T1000 (cell line): ENCODE measurements around the gene TIGD1.
"Not testable (repeated sequence)": the region's sequence is repeated elsewhere in the genome, so short reads cannot be mapped to it uniquely, and the experiment has no call there.

Experiments
- DNase-seq: peaks from one replicate; lab custom pipeline; 2025; ENCODE audit warnings: mixed read lengths; lab: John Stamatoyannopoulos, UW

The TIGD1 gene

GRCh38 chr2:232570481-232570880 is 20.1 kb upstream of the TIGD1 start:
- not testable (repeated sequence) for DNase-seq

GRCh38 chr2:232569541-232569940 is 19.2 kb upstream of the TIGD1 start:
- no peak for DNase-seq

DNA sequence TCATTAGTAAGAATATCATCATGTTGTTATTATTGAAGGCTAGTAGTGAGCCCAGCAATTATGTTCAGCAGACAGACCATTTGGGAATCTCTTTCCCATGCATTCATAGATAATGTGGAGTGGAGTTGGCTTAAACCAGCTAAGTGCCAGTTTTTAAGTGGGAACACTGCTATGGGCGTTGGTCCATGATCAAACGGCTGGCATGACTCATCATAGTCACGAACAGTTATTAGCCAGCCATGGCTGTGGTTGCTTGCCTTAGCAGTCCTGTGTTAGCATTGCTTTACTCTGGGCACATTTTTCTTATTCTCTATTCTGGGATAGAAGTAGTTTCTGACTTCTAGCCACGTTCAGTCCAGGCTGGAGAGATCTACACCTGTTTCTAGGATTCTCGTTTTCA is 17.8 kb upstream of the TIGD1 start:
- peak; percentile 11 for DNase-seq

DNA sequence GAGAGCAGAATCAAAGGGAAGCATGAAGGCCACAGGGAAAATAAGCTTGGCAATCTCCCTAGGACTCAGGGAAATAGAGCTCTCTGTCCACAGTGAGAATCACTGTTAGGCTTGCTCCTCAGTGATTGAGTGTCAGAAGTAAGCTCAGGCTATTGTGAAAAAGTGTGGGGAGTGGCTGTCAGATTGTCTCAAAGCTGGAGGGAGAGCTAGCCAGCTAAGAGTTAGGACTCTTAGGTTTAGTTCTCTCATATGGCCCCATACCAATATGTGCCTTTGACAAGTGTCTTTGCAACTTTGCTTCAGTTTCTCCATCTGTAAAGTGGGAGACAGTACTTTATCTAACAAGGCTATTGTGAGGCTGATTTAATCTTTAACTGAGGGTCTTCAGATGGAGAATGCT is 17.4 kb upstream of the TIGD1 start:
- no peak for DNase-seq

DNA sequence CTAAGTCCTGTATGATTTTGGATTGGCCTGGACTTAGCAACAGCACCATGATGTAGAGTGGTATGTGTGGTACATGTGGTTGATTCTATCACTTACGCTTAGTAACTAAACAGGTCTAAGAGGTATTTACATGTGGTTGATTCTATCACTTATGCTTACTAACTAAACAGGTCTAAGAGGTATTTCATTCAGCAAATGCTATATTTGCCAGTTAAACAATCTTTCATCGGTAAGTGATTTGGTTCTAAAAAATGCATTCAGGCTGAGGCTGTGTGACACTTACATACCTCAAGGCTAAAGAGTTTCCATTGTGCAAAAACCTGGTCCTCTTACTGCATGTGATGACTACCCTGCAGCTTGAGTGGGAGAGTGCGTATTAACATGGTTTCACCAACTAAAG is 13.2 kb upstream of the TIGD1 start:
- no peak for DNase-seq

- no peak for DNase-seq
Measured at GRCh38 chr2:232562515-232563151, 12.3 kb upstream of the TIGD1 start.

- no peak for DNase-seq
Measured at GRCh38 chr2:232556426-232556825, 6.1 kb upstream of the TIGD1 start.

- DNase-seq, result no peak
Measured at GRCh38 chr2:232551776-232552175, 1.4 kb upstream of the TIGD1 start.

GRCh38 chr2:232551250-232551638 is 887 bp upstream of the TIGD1 start:
- DNase-seq, result no peak

- DNase-seq, result no peak
Measured at GRCh38 chr2:232549655-232550353, 553 bp downstream of the TIGD1 start.

GRCh38 chr2:232547991-232548390 is 2.4 kb downstream of the TIGD1 start:
- DNase-seq, result no peak

DNA sequence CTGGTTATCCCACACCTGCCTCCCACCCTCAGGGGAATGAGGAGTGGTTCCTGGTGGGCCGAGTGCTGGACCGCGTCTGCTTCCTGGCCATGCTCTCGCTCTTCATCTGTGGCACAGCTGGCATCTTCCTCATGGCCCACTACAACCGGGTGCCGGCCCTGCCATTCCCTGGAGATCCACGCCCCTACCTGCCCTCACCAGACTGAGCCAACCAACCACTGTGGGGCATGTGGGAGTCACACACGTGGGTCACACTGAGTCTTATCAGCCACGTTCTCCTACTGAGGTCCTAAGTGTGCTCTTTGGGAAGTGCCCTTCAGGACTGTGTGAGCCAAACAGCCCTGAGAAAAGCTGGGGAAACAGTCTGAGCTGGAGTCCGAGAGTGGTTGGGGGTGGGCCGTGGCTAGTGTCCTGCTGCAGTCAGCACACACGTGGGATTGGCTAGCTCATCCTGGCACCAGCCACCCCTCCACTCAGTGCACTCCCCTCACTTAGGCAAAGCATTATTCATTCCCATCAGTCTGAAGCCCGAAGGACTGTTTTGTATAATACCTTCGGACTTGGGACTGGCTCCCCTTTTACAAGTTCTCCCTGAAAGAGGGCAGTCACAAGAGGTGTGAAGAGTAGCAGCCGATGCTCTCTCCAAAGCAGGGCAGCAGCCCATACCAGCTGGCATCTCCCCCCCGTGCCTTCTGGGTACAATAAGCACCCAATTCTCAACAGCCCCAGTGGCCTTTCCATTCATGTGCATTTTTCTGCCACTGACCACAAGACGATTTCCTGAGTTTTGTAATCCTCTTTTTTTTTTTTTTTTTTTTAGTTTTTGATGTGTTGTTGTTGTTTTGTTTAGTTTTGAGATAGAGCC is 4.6 kb downstream of the TIGD1 start:
- DNase-seq, result no peak

GRCh38 chr2:232544674-232545073 is 5.7 kb downstream of the TIGD1 start:
- no peak for DNase-seq

DNA sequence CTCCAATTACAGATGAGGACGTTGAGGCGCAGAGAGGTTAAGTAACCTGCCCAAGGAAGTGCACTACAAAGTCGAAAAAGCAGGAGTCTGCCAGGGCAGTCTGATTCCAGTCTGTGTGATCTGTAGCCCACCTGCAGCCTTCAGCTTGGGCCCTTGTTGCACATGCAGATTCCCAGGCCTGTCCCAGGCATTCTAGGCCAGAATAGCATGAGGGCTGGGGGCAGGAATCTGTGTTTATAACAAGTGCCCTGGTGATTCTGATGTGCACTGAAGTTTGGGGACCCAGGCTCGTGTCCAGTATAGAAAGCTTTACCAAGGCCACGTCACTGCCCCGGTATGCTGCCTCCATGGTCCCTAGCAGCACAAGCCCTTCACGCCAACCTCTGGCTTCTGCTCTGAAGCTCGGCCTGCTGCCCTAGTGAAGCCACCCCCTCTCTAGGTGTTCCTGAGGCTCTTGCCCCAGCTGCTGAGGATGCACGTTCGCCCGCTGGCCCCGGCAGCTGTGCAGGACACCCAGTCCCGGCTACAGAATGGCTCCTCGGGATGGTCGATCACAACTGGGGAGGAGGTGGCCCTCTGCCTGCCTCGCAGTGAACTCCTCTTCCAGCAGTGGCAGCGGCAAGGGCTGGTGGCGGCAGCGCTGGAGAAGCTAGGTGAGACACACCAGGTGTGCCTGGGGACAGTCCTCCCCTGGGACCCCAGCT is 6.3 kb downstream of the TIGD1 start:
- no peak for DNase-seq

- no peak for DNase-seq
Measured at GRCh38 chr2:232543491-232543890, 6.9 kb downstream of the TIGD1 start.

- DNase-seq, result no peak
Measured at GRCh38 chr2:232542715-232543467, 7.5 kb downstream of the TIGD1 start.

DNA sequence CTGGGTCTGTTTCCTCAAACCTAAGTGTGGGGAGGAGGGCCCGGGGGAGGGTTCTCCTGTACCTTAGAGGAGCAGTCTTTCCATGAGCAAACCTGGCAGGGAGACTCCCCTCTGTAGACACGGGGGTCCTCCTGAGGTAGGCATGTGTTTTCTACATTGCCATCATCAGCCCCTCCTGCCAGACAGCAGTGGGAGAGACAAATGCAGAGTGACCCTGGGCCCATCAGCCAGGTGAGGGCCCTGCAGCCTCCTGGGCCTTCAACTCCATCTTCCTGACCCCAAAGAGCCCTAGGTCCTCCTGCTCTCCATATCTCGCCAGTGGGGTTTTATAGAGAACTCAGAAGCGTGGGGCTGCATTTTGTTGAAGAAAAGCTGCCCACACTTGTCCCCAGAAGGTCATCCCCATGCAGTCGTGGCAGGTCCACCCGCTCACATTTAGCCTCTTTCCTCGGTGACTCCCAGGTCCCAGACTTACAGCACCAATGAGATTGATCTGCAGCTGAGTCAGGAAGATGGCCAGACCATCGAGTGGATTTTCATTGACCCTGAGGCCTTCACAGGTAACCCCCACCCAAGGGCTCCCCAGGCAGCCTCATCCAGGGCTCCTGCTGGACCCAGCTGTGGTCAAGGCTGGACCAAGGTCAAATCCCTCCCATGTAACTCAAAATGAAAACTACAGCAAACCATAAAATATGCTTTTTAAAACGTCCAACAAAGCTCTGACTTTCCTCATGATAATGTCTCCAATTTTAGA is 8.2 kb downstream of the TIGD1 start:
- DNase-seq, result no peak

DNA sequence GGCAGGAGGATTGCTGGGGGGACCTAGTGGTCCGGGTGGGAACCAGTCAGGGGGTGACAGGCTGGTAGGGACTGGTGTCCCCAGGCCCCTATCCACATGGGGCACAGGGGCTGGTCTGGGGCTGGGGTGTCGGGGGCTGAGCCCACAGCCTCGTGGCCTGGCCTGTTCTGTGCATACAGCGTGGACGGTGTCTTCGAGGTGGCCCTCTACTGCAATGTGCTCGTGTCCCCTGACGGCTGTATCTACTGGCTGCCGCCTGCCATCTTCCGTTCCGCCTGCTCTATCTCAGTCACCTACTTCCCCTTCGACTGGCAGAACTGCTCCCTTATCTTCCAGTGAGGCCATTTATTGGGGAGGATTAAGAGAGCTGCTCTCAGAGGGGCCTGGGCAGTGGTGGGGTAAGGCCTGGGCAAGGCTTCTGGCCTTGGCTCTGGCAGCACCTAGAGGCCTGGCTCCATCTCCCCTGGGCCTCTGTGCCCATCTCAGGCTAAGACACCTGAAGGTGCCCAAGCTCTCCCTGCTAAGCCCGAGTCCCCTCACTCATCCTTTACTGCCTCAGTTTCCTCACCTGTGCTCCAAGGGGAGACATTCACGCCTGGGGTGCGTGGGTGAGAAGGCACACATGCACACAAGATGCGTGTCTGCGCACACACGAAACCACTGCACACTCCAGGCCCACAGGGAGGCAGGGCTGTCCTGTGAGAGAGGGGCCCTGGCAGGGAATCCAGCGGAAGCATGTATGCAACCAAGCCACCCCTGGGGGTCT is 9.0 kb downstream of the TIGD1 start:
- no peak for DNase-seq

- DNase-seq, result no peak
Measured at GRCh38 chr2:232540441-232541041, 9.8 kb downstream of the TIGD1 start.
